GM19099 (cell line): ENCODE data around the gene SV2A.

Source experiments
- POLR2A ChIP-seq: IDR thresholded peaks from 3 replicates; pipeline ENCODE4 v1.6.1; 2011; ENCODE audit warnings: low read depth; ENCODE audit not compliant: insufficient read length; ENCODE audit errors: extremely low read depth

Gene SV2A

GRCh38 chr1:149883598-149884247 is 33.9 kb downstream of the SV2A start:
- no peak for TF ChIP-seq POLR2A

- no peak for TF ChIP-seq POLR2A
Observed at GRCh38 chr1:149881876-149882275, 35.8 kb downstream of the SV2A start.

- no peak for TF ChIP-seq POLR2A
Observed at GRCh38 chr1:149879556-149879955, 38.1 kb downstream of the SV2A start.

GRCh38 chr1:149877211-149877946 is 40.3 kb downstream of the SV2A start:
- no peak for TF ChIP-seq POLR2A
